HG03025 (cell line): Measurements from ENCODE around the gene ARID3B.
"Not testable (repeated sequence)": the region's sequence is repeated elsewhere in the genome, so short reads cannot be mapped to it uniquely, and the experiment has no call there.

Experiments used
- ATAC-seq: cut with Tn5 transposase; IDR thresholded peaks from one replicate; pipeline ENCODE4 v1.9.1; 2021; ENCODE audit warnings: mild to moderate bottlenecking, moderate library complexity; ENCODE audit not compliant: unreplicated experiment, low FRiP score

ARID3B gene

GRCh38 chr15:74618841-74619596 is 78.0 kb downstream of the ARID3B start:
- no peak for ATAC-seq

- ATAC-seq, result no peak
Observed at GRCh38 chr15:74619916-74620635, 79.1 kb downstream of the ARID3B start.

- no peak for ATAC-seq
Observed at GRCh38 chr15:74620636-74621545, 79.9 kb downstream of the ARID3B start.

- no peak for ATAC-seq
Observed at GRCh38 chr15:74621546-74621920, 80.5 kb downstream of the ARID3B start.

- no peak for ATAC-seq
Observed at GRCh38 chr15:74621936-74622335, 80.9 kb downstream of the ARID3B start.

- ATAC-seq, result no peak
Observed at GRCh38 chr15:74622758-74623157, 81.7 kb downstream of the ARID3B start.

- no peak for ATAC-seq
Observed at GRCh38 chr15:74624020-74624602, 83.1 kb downstream of the ARID3B start.

GRCh38 chr15:74625693-74626092 is 84.7 kb downstream of the ARID3B start:
- ATAC-seq, result no peak

- no peak for ATAC-seq
Observed at GRCh38 chr15:74626336-74626735, 85.3 kb downstream of the ARID3B start.

- ATAC-seq, result no peak
Observed at GRCh38 chr15:74626752-74627692, 86.0 kb downstream of the ARID3B start.

- ATAC-seq, result no peak
Observed at GRCh38 chr15:74627766-74628165, 86.7 kb downstream of the ARID3B start.

GRCh38 chr15:74628199-74628598 is 87.2 kb downstream of the ARID3B start:
- no peak for ATAC-seq

- no peak for ATAC-seq
Observed at GRCh38 chr15:74628949-74629348, 87.9 kb downstream of the ARID3B start.

- not testable (repeated sequence) for ATAC-seq
Observed at GRCh38 chr15:74629696-74630095, 88.7 kb downstream of the ARID3B start.

GRCh38 chr15:74630284-74631086 is 89.5 kb downstream of the ARID3B start:
- ATAC-seq, result no peak

GRCh38 chr15:74631087-74631385 is 90.0 kb downstream of the ARID3B start:
- no peak for ATAC-seq

- ATAC-seq, result no peak
Observed at GRCh38 chr15:74631408-74631807, 90.4 kb downstream of the ARID3B start.

GRCh38 chr15:74631935-74632560 is 91.0 kb downstream of the ARID3B start:
- no peak for ATAC-seq
